Neural progenitor cell (in vitro differentiated cells): ENCODE measurements around the gene WFIKKN1. TPM values are rescaled to one million over a fixed set of nuclear protein-coding genes. Genes with fewer than 3 reads are reported as not detected.

Experiments used
- DNase-seq: peaks from one replicate; pipeline ENCODE4 v3.0.0-alpha.2; 2016; ENCODE audit warnings: low spot score
- H2AFZ ChIP-seq: fragments of 200-600 bp; sonication (generic); replicated peaks from 2 replicates; pipeline ENCODE4 v1.6.1; 2016; ENCODE audit warnings: antibody characterized with exemption
- H3F3A ChIP-seq: fragments of 200-600 bp; sonication (generic); 2 replicates; pipeline ENCODE4 v1.6.1; 2016; ENCODE audit warnings: antibody characterized with exemption, low read depth
- H3K27ac ChIP-seq: fragments of 200-600 bp; sonication (generic); 2 replicates; pipeline ENCODE4 v1.5.1; 2016; ENCODE audit warnings: mild to moderate bottlenecking
- H3K27me3 ChIP-seq: fragments of 200-600 bp; sonication (generic); 2 replicates; pipeline ENCODE4 v1.6.1; 2016; ENCODE audit warnings: mild to moderate bottlenecking, moderate library complexity
- H3K36me3 ChIP-seq: fragments of 200-600 bp; sonication (generic); 2 replicates; pipeline ENCODE4 v1.5.1; 2016
- H3K4me1 ChIP-seq: fragments of 200-600 bp; sonication (generic); 2 replicates; pipeline ENCODE4 v1.6.1; 2016; ENCODE audit warnings: mixed run types
- H3K4me2 ChIP-seq: fragments of 200-600 bp; sonication (generic); 2 replicates; pipeline ENCODE4 v1.6.1; 2016
- H3K4me3 ChIP-seq: fragments of 200-600 bp; sonication (generic); 2 replicates; pipeline ENCODE4 v1.5.1; 2016
- H3K79me2 ChIP-seq: fragments of 200-600 bp; sonication (generic); 2 replicates; pipeline ENCODE4 v1.6.1; 2016; ENCODE audit warnings: low read depth
- H3K9ac ChIP-seq: fragments of 200-600 bp; sonication (generic); 2 replicates; pipeline ENCODE4 v1.6.1; 2016
- H3K9me3 ChIP-seq: fragments of 200-600 bp; sonication (generic); 2 replicates; pipeline ENCODE4 v1.5.1; 2016; ENCODE audit warnings: low read depth
- H4K20me1 ChIP-seq: fragments of 200-600 bp; sonication (generic); 2 replicates; pipeline ENCODE4 v1.6.1; 2016; ENCODE audit warnings: low read depth
- H3K27ac Mint-ChIP-seq: 3 replicates; pipeline ENCODE4 v1.8.0; 2021; ENCODE audit warnings: mixed read lengths
- H3K27me3 Mint-ChIP-seq: 2 replicates; pipeline ENCODE4 v1.8.0; 2022; ENCODE audit warnings: low read depth, mild to moderate bottlenecking, inconsistent platforms, moderate library complexity, mixed read lengths; ENCODE audit not compliant: insufficient read depth
- H3K36me3 Mint-ChIP-seq: 3 replicates; pipeline ENCODE4 v1.8.0; 2021; ENCODE audit warnings: mixed read lengths
- H3K4me1 Mint-ChIP-seq: 3 replicates; pipeline ENCODE4 v1.8.0; 2021; ENCODE audit warnings: mixed read lengths
- H3K4me3 Mint-ChIP-seq: 3 replicates; pipeline ENCODE4 v1.8.0; 2021; ENCODE audit warnings: mild to moderate bottlenecking, moderate library complexity, mixed read lengths
- H3K9me3 Mint-ChIP-seq: 3 replicates; pipeline ENCODE4 v1.8.0; 2020; ENCODE audit warnings: mixed read lengths
- EZH2 ChIP-seq: fragments of 200-600 bp; sonication (generic); IDR thresholded peaks from 2 replicates; pipeline ENCODE4 v1.6.1; 2017; ENCODE audit warnings: antibody characterized with exemption, mild to moderate bottlenecking, moderate library complexity
- EZH2phosphoT487 ChIP-seq: fragments of 200-600 bp; sonication (generic); IDR thresholded peaks from 2 replicates; pipeline ENCODE4 v1.6.1; 2017; ENCODE audit warnings: antibody characterized with exemption
- total RNA-seq: library from RNA; depleted of rRNA; stranded (reverse); fragments of >200 nt; gene quantifications from 2 replicates; pipeline ENCODE4 v1.2.3, GENCODE V29; 2015; ENCODE audit warnings: low replicate concordance
- TF ChIP-seq, protein P1 (sequence below): fragments of 200-600 bp; sonication (generic); IDR thresholded peaks from 2 replicates; pipeline ENCODE4 v1.5.1; 2017; ENCODE audit warnings: antibody characterized with exemption, mild to moderate bottlenecking

Gene WFIKKN1
- total RNA-seq, 1 donor from 2014 or later = 5.9 TPM

GRCh38 chr16:667780-668518 is 37.2 kb downstream of the WFIKKN1 start, which contains the start of gene RHOT2:
Gene RHOT2, plus strand, starts transcription at chr16:668132. Its CDS starts 68 bp downstream, at chr16:668200.
- no peak for TF ChIP-seq EZH2
- TF ChIP-seq, protein P1, sequence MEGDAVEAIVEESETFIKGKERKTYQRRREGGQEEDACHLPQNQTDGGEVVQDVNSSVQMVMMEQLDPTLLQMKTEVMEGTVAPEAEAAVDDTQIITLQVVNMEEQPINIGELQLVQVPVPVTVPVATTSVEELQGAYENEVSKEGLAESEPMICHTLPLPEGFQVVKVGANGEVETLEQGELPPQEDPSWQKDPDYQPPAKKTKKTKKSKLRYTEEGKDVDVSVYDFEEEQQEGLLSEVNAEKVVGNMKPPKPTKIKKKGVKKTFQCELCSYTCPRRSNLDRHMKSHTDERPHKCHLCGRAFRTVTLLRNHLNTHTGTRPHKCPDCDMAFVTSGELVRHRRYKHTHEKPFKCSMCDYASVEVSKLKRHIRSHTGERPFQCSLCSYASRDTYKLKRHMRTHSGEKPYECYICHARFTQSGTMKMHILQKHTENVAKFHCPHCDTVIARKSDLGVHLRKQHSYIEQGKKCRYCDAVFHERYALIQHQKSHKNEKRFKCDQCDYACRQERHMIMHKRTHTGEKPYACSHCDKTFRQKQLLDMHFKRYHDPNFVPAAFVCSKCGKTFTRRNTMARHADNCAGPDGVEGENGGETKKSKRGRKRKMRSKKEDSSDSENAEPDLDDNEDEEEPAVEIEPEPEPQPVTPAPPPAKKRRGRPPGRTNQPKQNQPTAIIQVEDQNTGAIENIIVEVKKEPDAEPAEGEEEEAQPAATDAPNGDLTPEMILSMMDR = peak; percentile 93
- H3K27ac ChIP-seq = no peak within 1 kb of the TSS
- Mint-ChIP-seq H3K9me3 (no peaks in the 10 kb centered on the region), H3K36me3 (no peaks in the 10 kb centered on the region), H3K27me3 (peaks cover 4% of the 10 kb centered on the region), H3K4me1 (peaks cover 3% of the 10 kb centered on the region), H3K27ac (no peak within 1 kb of the TSS), H3K4me3 (peak within 1 kb of the TSS; percentile 84)
- peaks cover 2% of the 10 kb centered on the region for H3F3A ChIP-seq
- no peaks in the 10 kb centered on the region for H3K36me3 ChIP-seq
- H3K4me1 ChIP-seq = peaks cover 8% of the 10 kb centered on the region
- no peaks in the 10 kb centered on the region for H3K9me3 ChIP-seq
- H3K4me3 ChIP-seq = peak within 1 kb of the TSS; percentile 89
- peaks cover 22% of the 10 kb centered on the region for H4K20me1 ChIP-seq
- peaks cover 15% of the 10 kb centered on the region for H3K79me2 ChIP-seq
- no peaks in the 10 kb centered on the region for H3K27me3 ChIP-seq
- peak; percentile 98 for DNase-seq
- peak within 1 kb of the TSS; percentile 73 for H3K9ac ChIP-seq
- H3K4me2 ChIP-seq = peak within 1 kb of the TSS; percentile 90
- H2AFZ ChIP-seq = no peak within 1 kb of the TSS

DNA sequence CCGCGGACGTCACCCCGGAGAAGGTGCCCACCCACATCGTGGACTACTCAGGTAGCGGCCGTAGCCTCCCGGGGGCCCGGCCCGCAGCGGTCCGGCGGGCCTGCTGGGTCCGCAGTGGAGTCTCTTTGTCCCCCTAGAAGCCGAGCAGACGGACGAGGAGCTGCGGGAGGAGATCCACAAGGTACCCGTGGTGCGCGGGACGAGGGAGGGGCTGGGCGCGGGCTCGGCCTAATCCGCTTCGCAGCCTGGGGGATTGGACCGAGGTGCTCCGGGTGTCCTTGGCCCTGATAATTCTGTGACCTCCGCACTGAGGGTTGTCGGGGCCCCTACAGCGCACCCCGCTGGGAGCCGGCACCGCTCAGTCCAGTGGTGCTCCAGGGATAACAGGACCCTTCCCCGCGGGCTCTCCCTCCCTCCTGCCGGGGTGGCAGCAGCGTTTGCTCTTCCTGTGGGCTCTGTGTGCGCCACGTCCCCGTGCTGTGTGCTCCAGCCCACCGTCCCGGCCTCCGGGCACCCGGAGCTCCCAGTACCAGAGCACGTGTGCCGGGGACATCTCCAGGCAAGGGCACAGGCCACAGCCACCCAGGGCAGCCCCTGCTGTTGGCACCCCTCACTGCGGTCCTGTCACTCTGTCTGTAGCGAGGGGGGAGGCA is 37.9 kb downstream of the WFIKKN1 start:
- H3F3A ChIP-seq = peaks cover 7% of the 10 kb centered on the region
- Mint-ChIP-seq H3K4me3 (peak overlapping the region; percentile 84), H3K36me3 (no peaks in the 10 kb centered on the region), H3K4me1 (peaks cover 3% of the 10 kb centered on the region), H3K9me3 (no peaks in the 10 kb centered on the region), H3K27ac (no peak overlapping the region), H3K27me3 (peaks cover 2% of the 10 kb centered on the region)
- H3K4me1 ChIP-seq = peaks cover 8% of the 10 kb centered on the region
- peaks cover 15% of the 10 kb centered on the region for H3K79me2 ChIP-seq
- no peaks in the 10 kb centered on the region for H3K36me3 ChIP-seq
- TF ChIP-seq EZH2phosphoT487 = no peak
- no peak for TF ChIP-seq EZH2
- TF ChIP-seq, protein P1 = no peak
- no peak overlapping the region for H3K27ac ChIP-seq
- H4K20me1 ChIP-seq = peaks cover 23% of the 10 kb centered on the region
- H3K4me3 ChIP-seq = peak overlapping the region; percentile 89
- peak; percentile 53 for DNase-seq
- H3K4me2 ChIP-seq = peak overlapping the region; percentile 90
- H3K9ac ChIP-seq = peak overlapping the region; percentile 73
- no peak overlapping the region for H2AFZ ChIP-seq
- H3K27me3 ChIP-seq = no peaks in the 10 kb centered on the region
- no peaks in the 10 kb centered on the region for H3K9me3 ChIP-seq

GRCh38 chr16:669666-670065 is 38.9 kb downstream of the WFIKKN1 start:
- Histone ChIP-seq H3K4me3 (no peak overlapping the region), H3K27me3 (no peaks in the 10 kb centered on the region)
- TF ChIP-seq EZH2phosphoT487 = no peak
- no peak for TF ChIP-seq EZH2
- TF ChIP-seq, protein P1 = no peak

More at GRCh38 chr16:669666-670065, 38.9 kb downstream of the WFIKKN1 start:
- Histone ChIP-seq H3K27ac (no peak overlapping the region), H3K36me3 (no peaks in the 10 kb centered on the region), H2AFZ (no peak overlapping the region), H3K9me3 (no peaks in the 10 kb centered on the region), H3K9ac (no peak overlapping the region), H3K4me1 (peaks cover 8% of the 10 kb centered on the region), H3K79me2 (peaks cover 15% of the 10 kb centered on the region), H4K20me1 (peaks cover 33% of the 10 kb centered on the region), H3F3A (peaks cover 16% of the 10 kb centered on the region), H3K4me2 (no peak overlapping the region)
- H3K27ac Mint-ChIP-seq = no peak overlapping the region
- no peak for DNase-seq
- H3K36me3 Mint-ChIP-seq = no peaks in the 10 kb centered on the region
- peaks cover 3% of the 10 kb centered on the region for H3K27me3 Mint-ChIP-seq
- peaks cover 3% of the 10 kb centered on the region for H3K4me1 Mint-ChIP-seq
- H3K4me3 Mint-ChIP-seq = peak overlapping the region; percentile 84
- H3K9me3 Mint-ChIP-seq = no peaks in the 10 kb centered on the region
